ENCODE measurements around the gene CROT.

- TF ChIP-seq POLR2AphosphoS5 (IDR thresholded peaks at IDR 0.05; ENCODE audit: low read depth, low read length) (no peak), POLR2A (IDR thresholded peaks at IDR 0.05; ENCODE audit: low read depth, low read length) (no peak)
These were observed 44.7 kb upstream of the CROT start for GRCh38 chr7:87300756-87301155.
